Calu3 (cell line): ENCODE data around the gene VWA5A. TPM values are rescaled to one million over a fixed set of nuclear protein-coding genes. Genes with fewer than 3 reads are reported as not detected.

Experiments used
- BruUV-seq: library from RNA; stranded (reverse); fragments of 400-500 nt; replicated peaks from 2 replicates; lab custom pipeline; 2021; lab: Mats Ljungman, UMichigan
- CTCF ChIA-PET: fragments of 300-600 bp; sonication (Branson Sonifier 250); formaldehyde crosslinking; loops from one replicate; lab custom pipeline; 2022; ENCODE audit warnings: antibody characterized with exemption; lab: Charles Lee
- DNase-seq: peaks from one replicate; pipeline ENCODE4 v3.0.0; 2022
- H3K27ac Mint-ChIP-seq: one replicate; pipeline ENCODE4 v1.8.0; 2022; ENCODE audit warnings: mixed read lengths; ENCODE audit not compliant: unreplicated experiment
- H3K27me3 Mint-ChIP-seq: one replicate; pipeline ENCODE4 v1.8.0; 2022; ENCODE audit warnings: mixed read lengths; ENCODE audit not compliant: unreplicated experiment
- H3K36me3 Mint-ChIP-seq: one replicate; pipeline ENCODE4 v1.8.0; 2022; ENCODE audit warnings: mild to moderate bottlenecking, moderate library complexity, mixed read lengths; ENCODE audit not compliant: insufficient read depth, unreplicated experiment
- H3K4me1 Mint-ChIP-seq: one replicate; pipeline ENCODE4 v1.8.0; 2022; ENCODE audit warnings: mild to moderate bottlenecking, low read depth, mixed read lengths; ENCODE audit not compliant: unreplicated experiment
- H3K4me3 Mint-ChIP-seq: one replicate; pipeline ENCODE4 v1.8.0; 2022; ENCODE audit warnings: mild to moderate bottlenecking, low read depth, moderate library complexity, mixed read lengths; ENCODE audit not compliant: unreplicated experiment
- H3K9me3 Mint-ChIP-seq: one replicate; pipeline ENCODE4 v1.8.0; 2022; ENCODE audit warnings: low read depth, mixed read lengths; ENCODE audit not compliant: unreplicated experiment
- CTCF ChIP-seq: fragments of 200-600 bp; IDR thresholded peaks from one replicate; pipeline ENCODE4 v1.8.0; 2022; ENCODE audit warnings: antibody characterized with exemption; ENCODE audit not compliant: unreplicated experiment
- intact Hi-C: fragments of 100-400 bp; cut with micrococcal nuclease; formaldehyde crosslinking; loops from one replicate; pipeline ENCODE4 v1.10.0; 2022; ENCODE audit not compliant: unreplicated experiment
- total RNA-seq: library from RNA; stranded (reverse); gene quantifications from 2 replicates; pipeline ENCODE4 v1.2.3, GENCODE V29; 2022

VWA5A gene
- total RNA-seq, 1 experiment from 2014 or later: 1.9 TPM

GRCh38 chr11:124115782-124116616 is 749 bp downstream of the VWA5A start:
- H3K27ac Mint-ChIP-seq: peak overlapping the region; percentile 76
- no peaks in the 10 kb centered on the region for H3K9me3 Mint-ChIP-seq
- DNase-seq: no peak
- intact Hi-C loops: no loop called here
- no peaks in the 10 kb centered on the region for H3K27me3 Mint-ChIP-seq
- H3K36me3 Mint-ChIP-seq: no peaks in the 10 kb centered on the region
- H3K4me1 Mint-ChIP-seq: peaks cover 9% of the 10 kb centered on the region
- TF ChIP-seq CTCF: no peak
- TSS peak; percentile 82 for BruUV-seq
- H3K4me3 Mint-ChIP-seq: peak overlapping the region; percentile 71
- CTCF ChIA-PET: interaction anchor here (1.4 kb wide), 1 partner anchor 79 kb away, joined by 3 read pairs; no protein-coding TSS in a partner anchor

- Mint-ChIP-seq H3K9me3 (no peaks in the 10 kb centered on the region), H3K27me3 (no peaks in the 10 kb centered on the region), H3K4me3 (no peak overlapping the region), H3K4me1 (peaks cover 9% of the 10 kb centered on the region), H3K27ac (no peak overlapping the region), H3K36me3 (no peaks in the 10 kb centered on the region)
- intact Hi-C loops: no loop called here
- no TSS peak for BruUV-seq
- no peak for TF ChIP-seq CTCF
- DNase-seq: no peak
- CTCF ChIA-PET: no interaction called here
Measured at GRCh38 chr11:124119103-124119502, 3.9 kb downstream of the VWA5A start.

GRCh38 chr11:124120891-124121290 is 5.6 kb downstream of the VWA5A start:
- no peaks in the 10 kb centered on the region for H3K9me3 Mint-ChIP-seq
- DNase-seq: no peak
- no peak overlapping the region for H3K27ac Mint-ChIP-seq
- no peak for TF ChIP-seq CTCF
- intact Hi-C loops: no loop called here
- BruUV-seq: no TSS peak
- CTCF ChIA-PET: no interaction called here
- H3K4me3 Mint-ChIP-seq: no peak overlapping the region
- H3K27me3 Mint-ChIP-seq: no peaks in the 10 kb centered on the region
- no peaks in the 10 kb centered on the region for H3K36me3 Mint-ChIP-seq
- peaks cover 3% of the 10 kb centered on the region for H3K4me1 Mint-ChIP-seq

- Mint-ChIP-seq H3K27ac (no peak overlapping the region), H3K4me3 (no peak overlapping the region), H3K36me3 (no peaks in the 10 kb centered on the region), H3K27me3 (no peaks in the 10 kb centered on the region), H3K9me3 (no peaks in the 10 kb centered on the region), H3K4me1 (no peaks in the 10 kb centered on the region)
- intact Hi-C loops: no loop called here
- CTCF ChIA-PET: no interaction called here
- DNase-seq: no peak
- BruUV-seq: no TSS peak
- TF ChIP-seq CTCF: no peak
Measured at GRCh38 chr11:124122123-124122522, 6.9 kb downstream of the VWA5A start.
